Spleen (tissue), 7 donors: ENCODE results near the gene ARHGAP20.

Source experiments
- POLR2AphosphoS5 ChIP-seq, 3 donors: sonication (generic); formaldehyde crosslinking; IDR thresholded peaks; one replicate each; pipeline ENCODE4 v1.5.1; 2017; ENCODE audit warnings: antibody characterized with exemption in 3 of 3
- TF ChIP-seq, protein P1 (sequence below), 11 experiments: fragments of 200-600 bp in 7 of 11; fragments of 450-650 bp in 4 of 11; sonication (generic) in 4 of 11; IDR thresholded peaks in 8 of 11; conservative IDR thresholded peaks in 3 of 11; 1 replicate in 7 of 11; 2 replicates in 4 of 11; pipeline versions ENCODE4 v1.4.0 to v1.8.0; 2016 to 2021; ENCODE audit warnings: antibody characterized with exemption in 11 of 11, inconsistent platforms in 4 of 11, mild to moderate bottlenecking in 1 of 11
- donor health status: DM: no; HTN: no; CAD: no; lungs with moderate emphysema.
- donor health status: DM: no; HTN: no; CAD: no.
- donor health status: DM: no; HTN: no; CAD: no.

DNA sequence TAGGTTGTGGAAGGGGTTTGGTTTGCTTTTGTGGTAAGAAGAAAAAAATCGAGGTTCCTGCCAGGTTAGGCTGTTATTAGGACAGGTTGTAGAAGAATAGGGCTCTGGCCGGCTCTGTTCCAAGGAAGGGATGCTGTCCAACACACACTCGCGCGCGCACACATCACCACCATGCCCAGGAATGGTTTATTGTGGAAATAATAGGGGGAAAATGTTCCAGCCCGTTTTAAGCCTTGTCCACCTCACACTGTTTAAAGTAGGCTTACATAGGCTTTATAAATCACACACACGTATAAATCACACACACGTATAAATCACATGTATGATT, 1.2 kb upstream of the ARHGAP20 start:
- TF ChIP-seq, protein P1, sequence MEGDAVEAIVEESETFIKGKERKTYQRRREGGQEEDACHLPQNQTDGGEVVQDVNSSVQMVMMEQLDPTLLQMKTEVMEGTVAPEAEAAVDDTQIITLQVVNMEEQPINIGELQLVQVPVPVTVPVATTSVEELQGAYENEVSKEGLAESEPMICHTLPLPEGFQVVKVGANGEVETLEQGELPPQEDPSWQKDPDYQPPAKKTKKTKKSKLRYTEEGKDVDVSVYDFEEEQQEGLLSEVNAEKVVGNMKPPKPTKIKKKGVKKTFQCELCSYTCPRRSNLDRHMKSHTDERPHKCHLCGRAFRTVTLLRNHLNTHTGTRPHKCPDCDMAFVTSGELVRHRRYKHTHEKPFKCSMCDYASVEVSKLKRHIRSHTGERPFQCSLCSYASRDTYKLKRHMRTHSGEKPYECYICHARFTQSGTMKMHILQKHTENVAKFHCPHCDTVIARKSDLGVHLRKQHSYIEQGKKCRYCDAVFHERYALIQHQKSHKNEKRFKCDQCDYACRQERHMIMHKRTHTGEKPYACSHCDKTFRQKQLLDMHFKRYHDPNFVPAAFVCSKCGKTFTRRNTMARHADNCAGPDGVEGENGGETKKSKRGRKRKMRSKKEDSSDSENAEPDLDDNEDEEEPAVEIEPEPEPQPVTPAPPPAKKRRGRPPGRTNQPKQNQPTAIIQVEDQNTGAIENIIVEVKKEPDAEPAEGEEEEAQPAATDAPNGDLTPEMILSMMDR (IDR thresholded peaks at IDR 0.05 in 8 of 11, conservative IDR thresholded peaks at IDR 0.05 in 3 of 11): no peak
- TF ChIP-seq POLR2AphosphoS5 (IDR thresholded peaks at IDR 0.05): no peak
